Neutrophil (primary cell): ENCODE measurements around the gene SLC7A11.

Experiments
- H3K27ac ChIP-seq: fragments of 200-600 bp; sonication (generic); 2 replicates; pipeline ENCODE4 v1.5.1; 2016; ENCODE audit warnings: mild to moderate bottlenecking, moderate library complexity
- H3K27me3 ChIP-seq: fragments of 200-600 bp; sonication (generic); 2 replicates; pipeline ENCODE4 v1.6.0; 2016; ENCODE audit warnings: mild to moderate bottlenecking
- H3K36me3 ChIP-seq: fragments of 200-600 bp; sonication (generic); 2 replicates; pipeline ENCODE4 v1.5.1; 2017
- H3K4me1 ChIP-seq, 2 experiments: fragments of 200-600 bp in 1 of 2; sonication (generic) in 1 of 2; 1 replicate in 1 of 2; 2 replicates in 1 of 2; pipeline versions ENCODE4 v1.5.1 to v1.6.1; 2013 to 2016; ENCODE audit warnings: low read depth in 1 of 2, low read length in 1 of 2, mild to moderate bottlenecking in 1 of 2, moderate library complexity in 1 of 2; ENCODE audit not compliant: control insufficient read depth in 1 of 2, insufficient read depth in 1 of 2
- H3K4me3 ChIP-seq, 2 experiments: fragments of 200-600 bp in 1 of 2; sonication (generic) in 1 of 2; 1 replicate in 1 of 2; 2 replicates in 1 of 2; pipeline ENCODE4 v1.5.1; 2013 to 2016; ENCODE audit warnings: low read depth in 1 of 2, low read length in 1 of 2, mild to moderate bottlenecking in 1 of 2, moderate library complexity in 1 of 2
- H3K9me3 ChIP-seq: fragments of 200-600 bp; sonication (generic); 2 replicates; pipeline ENCODE4 v1.5.1; 2016
- CTCF ChIP-seq: fragments of 200-600 bp; sonication (generic); IDR thresholded peaks from 2 replicates; pipeline ENCODE4 v1.5.1; 2016; ENCODE audit warnings: antibody characterized with exemption

SLC7A11 gene

DNA sequence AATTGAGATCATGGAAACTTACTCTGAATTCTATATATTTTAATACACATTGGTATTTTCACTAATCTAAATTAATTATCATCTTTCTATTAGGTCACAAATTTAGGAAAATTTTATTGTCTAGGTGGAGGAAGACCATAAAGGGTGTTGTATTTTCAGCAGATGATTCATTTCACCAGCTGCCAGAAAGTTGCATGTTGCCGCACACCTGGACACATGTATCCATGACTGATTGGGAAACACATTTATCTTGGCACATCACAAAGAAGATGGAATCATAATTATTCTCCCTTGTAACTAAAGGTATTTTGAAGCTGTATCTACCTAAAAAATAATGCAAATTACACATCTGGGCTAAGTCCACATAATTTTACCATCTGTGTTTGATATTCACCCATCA is 33.1 kb downstream of the SLC7A11 start:
- no peak overlapping the region for H3K27ac ChIP-seq
- TF ChIP-seq CTCF: no peak

DNA sequence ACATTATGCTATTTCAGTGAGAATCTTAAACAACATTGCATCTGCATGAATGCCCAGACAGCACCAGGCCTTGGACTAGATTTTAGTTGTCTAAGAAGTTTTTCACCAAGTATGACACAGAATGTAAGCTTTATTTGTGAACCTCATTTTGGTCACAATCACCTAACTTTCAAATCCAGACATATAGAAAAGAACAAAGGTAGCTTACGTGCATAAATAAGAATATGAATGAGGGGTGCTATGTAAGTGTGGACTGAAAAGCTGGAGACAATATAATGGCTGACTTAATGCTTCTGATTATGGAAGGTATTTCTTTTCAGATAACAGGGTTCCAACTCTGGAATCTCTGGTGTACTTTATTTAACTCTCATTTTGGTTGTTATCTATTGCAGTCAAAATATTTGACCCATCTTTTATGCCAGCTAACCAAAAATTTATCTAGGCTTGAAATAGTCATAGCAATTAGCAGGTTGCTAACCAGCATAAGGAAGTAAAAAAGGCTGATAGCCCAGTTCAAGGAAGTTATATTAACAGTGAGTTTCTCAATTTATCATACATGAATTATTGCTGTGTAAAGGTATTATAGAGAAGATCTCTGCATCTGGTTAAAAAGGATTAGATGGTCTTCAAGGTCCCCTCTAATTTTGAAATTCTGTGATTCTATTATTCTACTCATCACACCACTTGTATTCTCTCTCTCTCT is 36.5 kb downstream of the SLC7A11 start:
- Histone ChIP-seq H3K9me3 (no peaks in the 10 kb centered on the region), H3K27ac (no peak overlapping the region), H3K27me3 (no peaks in the 10 kb centered on the region), H3K4me1 (no peaks in the 10 kb centered on the region), H3K36me3 (no peaks in the 10 kb centered on the region), H3K4me3 (no peak overlapping the region)
- no peak for TF ChIP-seq CTCF

More for the DNA sequence above, 33.1 kb downstream of the SLC7A11 start:
- Histone ChIP-seq H3K4me1 (no peaks in the 10 kb centered on the region), H3K4me3 (no peak overlapping the region), H3K27me3 (no peaks in the 10 kb centered on the region), H3K36me3 (no peaks in the 10 kb centered on the region), H3K9me3 (no peaks in the 10 kb centered on the region)

GRCh38 chr4:138204507-138204906 is 37.6 kb downstream of the SLC7A11 start:
- TF ChIP-seq CTCF: no peak
- no peaks in the 10 kb centered on the region for H3K36me3 ChIP-seq
- no peak overlapping the region for H3K27ac ChIP-seq
- no peaks in the 10 kb centered on the region for H3K9me3 ChIP-seq
- no peaks in the 10 kb centered on the region for H3K27me3 ChIP-seq
- H3K4me1 ChIP-seq: no peaks in the 10 kb centered on the region
- H3K4me3 ChIP-seq: no peak overlapping the region

GRCh38 chr4:138202686-138203085 is 39.5 kb downstream of the SLC7A11 start:
- no peaks in the 10 kb centered on the region for H3K27me3 ChIP-seq
- H3K4me1 ChIP-seq: no peaks in the 10 kb centered on the region
- no peaks in the 10 kb centered on the region for H3K36me3 ChIP-seq
- H3K9me3 ChIP-seq: no peaks in the 10 kb centered on the region
- no peak overlapping the region for H3K4me3 ChIP-seq
- H3K27ac ChIP-seq: no peak overlapping the region
- TF ChIP-seq CTCF: no peak

DNA sequence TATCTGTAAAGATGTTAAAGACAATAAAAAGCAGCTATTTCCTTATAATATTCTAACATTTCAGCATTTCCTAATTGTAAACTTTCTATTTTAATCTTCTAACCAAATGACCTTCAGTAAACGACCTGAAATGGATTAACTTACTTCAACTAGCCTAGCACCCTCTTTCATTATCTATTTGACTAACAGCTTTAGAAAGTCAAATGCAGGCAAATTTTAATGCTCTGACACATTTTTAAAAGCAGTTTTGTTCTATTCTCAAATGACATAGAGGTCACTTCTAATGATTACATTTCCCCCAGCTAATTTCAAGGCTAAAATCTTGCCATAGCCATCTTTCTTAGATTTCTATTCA is 41.9 kb downstream of the SLC7A11 start:
- no peaks in the 10 kb centered on the region for H3K36me3 ChIP-seq
- H3K27me3 ChIP-seq: no peaks in the 10 kb centered on the region
- TF ChIP-seq CTCF: no peak
- no peaks in the 10 kb centered on the region for H3K9me3 ChIP-seq
- no peak overlapping the region for H3K4me3 ChIP-seq
- no peaks in the 10 kb centered on the region for H3K4me1 ChIP-seq
- no peak overlapping the region for H3K27ac ChIP-seq
